Ovary (tissue), 9 donors: Measurements from ENCODE around the gene KRTAP5-11. TPM values are rescaled to one million over a fixed set of nuclear protein-coding genes. Genes with fewer than 3 reads are reported as not detected.

ENCODE experiments used
- DNase-seq, 5 donors: peaks; one replicate each; pipeline ENCODE4 v3.0.0-alpha.2; 2019 to 2020
- H3K27ac ChIP-seq, 2 donors: fragments of 200-600 bp; one replicate each; pipeline versions ENCODE4 v1.5.1 to v1.8.0; 2019 to 2022
- H3K27me3 ChIP-seq: fragments of 200-600 bp; one replicate; pipeline ENCODE4 v1.8.0; 2022
- H3K36me3 ChIP-seq: fragments of 200-600 bp; sonication (generic); one replicate; pipeline ENCODE4 v1.5.1; 2019
- H3K4me1 ChIP-seq: one replicate; pipeline ENCODE4 v1.8.1; 2013; ENCODE audit warnings: mild to moderate bottlenecking, moderate library complexity; ENCODE audit not compliant: insufficient read depth
- H3K4me3 ChIP-seq: fragments of 200-600 bp; sonication (generic); one replicate; pipeline ENCODE4 v1.5.1; 2017
- H3K9me3 ChIP-seq, 2 donors: fragments of 200-600 bp in 1 of 2; sonication (generic) in 1 of 2; one replicate each; pipeline versions ENCODE4 v1.5.1 to v1.8.1; 2013 to 2019; ENCODE audit warnings: mild to moderate bottlenecking in 1 of 2, moderate library complexity in 1 of 2
- EP300 ChIP-seq: sonication (generic); formaldehyde crosslinking; IDR thresholded peaks from one replicate; pipeline ENCODE4 v1.6.1; 2017; ENCODE audit warnings: antibody characterized with exemption
- POLR2A ChIP-seq: fragments of 450-650 bp; IDR thresholded peaks from one replicate; pipeline ENCODE4 v1.6.1; 2017; ENCODE audit warnings: antibody characterized with exemption, mild to moderate bottlenecking, moderate library complexity
- WGBS, 3 donors: extraction: QIAGEN DNeasy Blood & Tissue Kit in 1 of 3; methylation state at CpG; one replicate each; pipeline versions ENCODE4 v1.1.5 to v1.1.7; 2013 to 2017; 5-methylcytosine and 5-hydroxymethylcytosine counted together
- intact Hi-C, 4 donors: fragments of 100-400 bp; cut with DNase I; formaldehyde crosslinking; loops; one replicate each; pipeline versions ENCODE4 v1.11.0 to v1.15.1; 2022 to 2023
- polyA plus RNA-seq, 2 donors: library from polyadenylated mRNA; stranded (reverse); fragments of 200-250 nt in 1 of 2; fragments of 350-450 nt in 1 of 2; fragmentation: Illumina TruSeq in 1 of 2; extraction: RNeasy Lipid Tissue Mini Kit (QIAGEN cat#74804) in 1 of 2; gene quantifications; one replicate each; pipeline ENCODE4 v1.2.3, GENCODE V29; 2013 to 2014
- total RNA-seq, 7 donors: library from RNA; depleted of rRNA in 2 of 7; stranded (reverse); fragments of >200 nt in 2 of 7; fragmentation: NEBNext Ultra II Directional in 3 of 7; extraction: Animal tissue kit (Norgen Biotek cat#: 25700) in 3 of 7; gene quantifications; one replicate each; pipeline versions ENCODE4 v1.1.0 to v1.2.4, GENCODE V29; 2016 to 2023
- TF ChIP-seq, protein P1 (sequence below), 3 donors: fragments of 450-650 bp in 2 of 3; fragments of 200-600 bp in 1 of 3; IDR thresholded peaks; one replicate each; pipeline versions ENCODE4 v1.5.1 to v1.8.0; 2016 to 2022; ENCODE audit warnings: antibody characterized with exemption in 3 of 3, mild to moderate bottlenecking in 1 of 3
- donor health status: DM: no; HTN: no; CAD: no; lungs with moderate emphysema.
- donor health status: DM: no; HTN: no; CAD: no.
- donor health status: Bipolar disorder and iron deficiency.
- donor health status: DM: yes; HTN: yes; CAD: no.
- donor health status: DM: no; HTN: no; CAD: no.
- donor health status: DM: yes; HTN: yes; CAD: no.

Gene KRTAP5-11
- total and polyA plus RNA-seq, 9 donors: not detected

DNA sequence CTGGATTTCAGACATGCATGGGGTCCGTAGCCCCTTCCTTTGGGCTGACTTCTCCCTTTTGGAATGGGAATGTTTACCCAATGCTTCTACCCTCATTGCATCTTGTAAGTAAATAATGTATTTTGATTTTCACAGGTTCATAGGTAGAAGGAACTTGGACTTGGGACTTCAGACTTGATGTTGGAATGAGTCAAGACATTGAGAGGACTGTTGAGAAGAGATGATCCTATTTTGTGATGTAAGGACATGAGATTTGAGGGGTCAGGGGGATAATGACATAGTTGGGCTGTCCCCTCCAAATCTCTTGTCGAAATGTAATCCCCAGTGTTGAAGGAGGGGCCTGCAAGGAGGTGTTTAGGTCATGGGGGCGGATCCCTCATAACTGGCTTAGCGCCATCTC lies 18.2 kb downstream of the KRTAP5-11 start:
- H3K36me3 ChIP-seq: no peaks in the 10 kb centered on the region
- no peaks in the 10 kb centered on the region for H3K4me1 ChIP-seq
- 77 to 89% (median 86%) methylated on average over 4 of the region's 4 CpGs for WGBS, 3 donors
- intact Hi-C loops: no loop called here
- no peaks in the 10 kb centered on the region for H3K9me3 ChIP-seq
- no peaks in the 10 kb centered on the region for H3K27me3 ChIP-seq
- TF ChIP-seq, protein P1, sequence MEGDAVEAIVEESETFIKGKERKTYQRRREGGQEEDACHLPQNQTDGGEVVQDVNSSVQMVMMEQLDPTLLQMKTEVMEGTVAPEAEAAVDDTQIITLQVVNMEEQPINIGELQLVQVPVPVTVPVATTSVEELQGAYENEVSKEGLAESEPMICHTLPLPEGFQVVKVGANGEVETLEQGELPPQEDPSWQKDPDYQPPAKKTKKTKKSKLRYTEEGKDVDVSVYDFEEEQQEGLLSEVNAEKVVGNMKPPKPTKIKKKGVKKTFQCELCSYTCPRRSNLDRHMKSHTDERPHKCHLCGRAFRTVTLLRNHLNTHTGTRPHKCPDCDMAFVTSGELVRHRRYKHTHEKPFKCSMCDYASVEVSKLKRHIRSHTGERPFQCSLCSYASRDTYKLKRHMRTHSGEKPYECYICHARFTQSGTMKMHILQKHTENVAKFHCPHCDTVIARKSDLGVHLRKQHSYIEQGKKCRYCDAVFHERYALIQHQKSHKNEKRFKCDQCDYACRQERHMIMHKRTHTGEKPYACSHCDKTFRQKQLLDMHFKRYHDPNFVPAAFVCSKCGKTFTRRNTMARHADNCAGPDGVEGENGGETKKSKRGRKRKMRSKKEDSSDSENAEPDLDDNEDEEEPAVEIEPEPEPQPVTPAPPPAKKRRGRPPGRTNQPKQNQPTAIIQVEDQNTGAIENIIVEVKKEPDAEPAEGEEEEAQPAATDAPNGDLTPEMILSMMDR (IDR thresholded peaks at IDR 0.05): no peak
- TF ChIP-seq POLR2A: no peak
- TF ChIP-seq EP300: no peak
- no peak overlapping the region for H3K4me3 ChIP-seq
- no peak for DNase-seq
- no peak overlapping the region for H3K27ac ChIP-seq

DNA sequence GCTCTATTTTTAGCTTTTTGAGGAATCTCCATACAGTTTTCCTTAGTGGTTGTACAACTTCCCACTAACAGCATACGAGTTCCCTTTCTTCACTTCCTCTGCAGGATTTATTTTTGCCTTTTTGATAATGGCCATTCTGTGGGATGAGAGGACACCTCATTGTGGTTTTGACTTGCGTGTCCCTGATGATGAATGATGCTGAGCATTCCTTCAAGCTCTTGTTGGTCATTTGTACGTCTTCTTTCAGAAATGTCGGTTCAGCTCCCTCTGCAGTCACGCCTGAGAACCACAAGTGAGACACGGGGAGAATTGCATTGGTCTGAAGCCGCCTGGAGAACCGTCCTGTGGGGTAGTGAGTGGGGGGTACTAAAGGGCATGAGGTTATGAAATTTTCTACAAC lies 19.3 kb downstream of the KRTAP5-11 start:
- Histone ChIP-seq H3K27me3 (no peaks in the 10 kb centered on the region), H3K4me3 (no peak overlapping the region), H3K27ac (no peak overlapping the region), H3K9me3 (no peaks in the 10 kb centered on the region), H3K36me3 (no peaks in the 10 kb centered on the region), H3K4me1 (no peaks in the 10 kb centered on the region)
- DNase-seq: no peak
- no peak for TF ChIP-seq POLR2A
- TF ChIP-seq, protein P1 (IDR thresholded peaks at IDR 0.05): no peak
- no peak for TF ChIP-seq EP300
- 18 to 28% (median 25%) methylated on average over 8 of the region's 8 CpGs for WGBS, 3 donors
- intact Hi-C loops: no loop called here

DNA sequence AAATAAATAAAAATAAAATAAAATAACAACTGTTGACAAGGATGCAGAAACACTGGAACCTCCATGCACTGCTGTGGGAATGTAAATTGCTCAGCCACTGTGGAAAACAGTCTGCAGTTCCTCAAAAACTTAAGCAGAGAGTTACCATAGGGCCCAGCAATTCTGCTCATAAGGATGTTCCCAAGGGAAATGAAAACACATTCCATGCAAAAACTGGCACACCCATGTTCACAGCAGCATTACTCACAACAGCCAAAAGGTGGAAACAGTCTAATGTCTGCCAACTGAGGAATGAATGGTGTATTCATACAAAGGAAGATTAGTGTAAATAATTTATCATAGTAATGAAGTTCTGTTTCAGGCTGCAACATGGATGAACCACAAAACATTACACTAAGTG lies 20.6 kb downstream of the KRTAP5-11 start:
- DNase-seq: no peak
- no peaks in the 10 kb centered on the region for H3K4me1 ChIP-seq
- no peaks in the 10 kb centered on the region for H3K27me3 ChIP-seq
- intact Hi-C loops: no loop called here
- no peak for TF ChIP-seq POLR2A
- no peak for TF ChIP-seq EP300
- TF ChIP-seq, protein P1 (IDR thresholded peaks at IDR 0.05): no peak
- no peak overlapping the region for H3K4me3 ChIP-seq
- no peaks in the 10 kb centered on the region for H3K36me3 ChIP-seq
- H3K9me3 ChIP-seq: no peaks in the 10 kb centered on the region
- H3K27ac ChIP-seq: no peak overlapping the region

DNA sequence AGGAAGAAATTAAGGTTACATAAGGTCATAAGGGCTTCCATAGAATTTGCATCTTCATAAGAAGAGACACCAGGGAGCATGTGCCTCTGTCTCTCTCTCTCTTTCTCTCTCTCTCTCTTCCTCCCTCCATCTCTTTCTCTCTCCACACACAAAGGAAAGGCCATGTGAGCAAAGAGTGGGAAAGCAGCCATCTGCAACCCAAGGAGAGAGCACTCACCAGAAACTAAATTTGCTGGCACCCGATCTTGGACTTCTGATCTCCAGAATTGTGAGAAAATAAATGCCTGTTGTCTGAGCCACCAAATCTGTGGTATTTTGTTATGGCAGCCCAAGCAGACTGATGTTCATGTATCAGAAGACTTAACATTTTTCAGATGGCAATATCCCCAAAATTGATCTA lies 23.7 kb downstream of the KRTAP5-11 start:
- intact Hi-C loops: no loop called here
- TF ChIP-seq EP300: no peak
- TF ChIP-seq POLR2A: no peak
- TF ChIP-seq, protein P1 (IDR thresholded peaks at IDR 0.05): no peak
- Histone ChIP-seq H3K9me3 (no peaks in the 10 kb centered on the region), H3K4me1 (no peaks in the 10 kb centered on the region), H3K27ac (no peak overlapping the region), H3K36me3 (no peaks in the 10 kb centered on the region), H3K27me3 (no peaks in the 10 kb centered on the region), H3K4me3 (no peak overlapping the region)
- 79 to 96% (median 86%) methylated on average over 1 of the region's 1 CpG for WGBS, 3 donors
- DNase-seq: no peak

DNA sequence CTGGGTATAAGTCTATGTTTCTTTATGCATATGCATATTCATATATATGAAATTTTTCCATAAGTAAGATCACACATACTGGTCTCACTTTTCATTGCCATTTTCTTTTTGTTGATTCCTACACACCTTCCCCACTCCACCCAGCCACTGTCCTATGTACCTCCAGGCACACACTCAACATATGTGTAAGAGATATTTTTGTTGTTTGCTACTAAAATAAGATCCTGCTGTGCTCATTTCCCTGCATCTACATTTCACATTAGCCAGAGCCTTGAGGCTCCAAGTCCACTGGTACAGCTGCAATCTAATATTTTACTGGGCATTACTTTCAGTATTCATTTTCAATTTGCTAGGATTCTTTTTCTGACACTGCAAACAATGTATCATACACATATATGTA lies 25.4 kb downstream of the KRTAP5-11 start:
- no peak overlapping the region for H3K27ac ChIP-seq
- intact Hi-C loops: no loop called here
- TF ChIP-seq POLR2A: no peak
- TF ChIP-seq, protein P1 (IDR thresholded peaks at IDR 0.05): no peak
- no peak for TF ChIP-seq EP300
- no peaks in the 10 kb centered on the region for H3K4me1 ChIP-seq
- no peaks in the 10 kb centered on the region for H3K9me3 ChIP-seq
- H3K27me3 ChIP-seq: no peaks in the 10 kb centered on the region
- no peak overlapping the region for H3K4me3 ChIP-seq
- H3K36me3 ChIP-seq: no peaks in the 10 kb centered on the region
- no peak for DNase-seq
